ENCODE data around the gene TIMM29.

Gene TIMM29

GRCh38 chr19:10928563-10929401 is at the start of gene TIMM29, which contains the start of gene YIPF2:
TIMM29 (plus strand) TSS chr19:10928811; CDS start chr19:10928823, 12 bp downstream.
YIPF2 (minus strand) TSS chr19:10928639; CDS start chr19:10928410, 229 bp downstream.
- DNase-seq = peak; percentile 96

- no peak for DNase-seq
These were observed 47.1 kb upstream of the TIMM29 start for GRCh38 chr19:10881403-10882107.

DNA sequence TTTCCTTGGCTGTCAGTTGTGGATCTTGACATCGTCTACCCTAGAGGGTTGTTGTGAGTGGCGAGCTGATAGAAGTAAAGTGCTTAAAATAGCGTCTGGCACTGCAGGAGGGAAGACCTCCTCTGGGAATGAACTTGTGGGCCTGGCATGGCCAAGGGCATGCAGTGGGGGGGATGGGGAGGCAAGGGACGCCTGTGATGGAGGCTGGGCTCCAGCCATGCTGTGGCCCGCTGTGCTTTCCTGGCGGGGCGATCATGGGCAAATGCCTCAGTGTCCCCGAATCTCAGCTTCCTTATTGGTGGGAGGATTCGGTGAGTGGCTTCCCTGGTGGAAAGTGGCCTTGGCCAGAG is 46.5 kb upstream of the TIMM29 start:
- no peak for DNase-seq

DNA sequence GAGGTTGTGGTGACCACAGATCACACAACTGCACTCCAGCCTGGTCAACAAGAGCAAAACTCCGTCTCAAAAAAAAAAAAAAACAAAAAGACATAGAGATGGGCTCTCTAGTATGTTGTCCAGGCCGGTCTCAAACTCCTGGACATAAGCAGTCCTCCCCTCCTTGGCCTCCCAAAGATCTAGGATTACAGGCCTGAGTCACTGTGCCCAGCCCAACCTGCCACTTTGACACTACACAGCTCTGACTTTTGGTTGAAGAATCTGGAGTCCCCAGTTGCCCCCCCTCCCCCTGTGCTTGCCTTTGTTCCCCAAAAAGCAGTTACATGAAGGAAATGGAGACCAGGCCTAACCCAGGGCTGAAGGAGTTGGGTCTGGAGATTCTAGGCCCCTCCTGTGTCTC is 44.3 kb upstream of the TIMM29 start:
- DNase-seq = no peak

- DNase-seq = no peak
These were observed 43.1 kb upstream of the TIMM29 start for GRCh38 chr19:10885201-10886169.

DNA sequence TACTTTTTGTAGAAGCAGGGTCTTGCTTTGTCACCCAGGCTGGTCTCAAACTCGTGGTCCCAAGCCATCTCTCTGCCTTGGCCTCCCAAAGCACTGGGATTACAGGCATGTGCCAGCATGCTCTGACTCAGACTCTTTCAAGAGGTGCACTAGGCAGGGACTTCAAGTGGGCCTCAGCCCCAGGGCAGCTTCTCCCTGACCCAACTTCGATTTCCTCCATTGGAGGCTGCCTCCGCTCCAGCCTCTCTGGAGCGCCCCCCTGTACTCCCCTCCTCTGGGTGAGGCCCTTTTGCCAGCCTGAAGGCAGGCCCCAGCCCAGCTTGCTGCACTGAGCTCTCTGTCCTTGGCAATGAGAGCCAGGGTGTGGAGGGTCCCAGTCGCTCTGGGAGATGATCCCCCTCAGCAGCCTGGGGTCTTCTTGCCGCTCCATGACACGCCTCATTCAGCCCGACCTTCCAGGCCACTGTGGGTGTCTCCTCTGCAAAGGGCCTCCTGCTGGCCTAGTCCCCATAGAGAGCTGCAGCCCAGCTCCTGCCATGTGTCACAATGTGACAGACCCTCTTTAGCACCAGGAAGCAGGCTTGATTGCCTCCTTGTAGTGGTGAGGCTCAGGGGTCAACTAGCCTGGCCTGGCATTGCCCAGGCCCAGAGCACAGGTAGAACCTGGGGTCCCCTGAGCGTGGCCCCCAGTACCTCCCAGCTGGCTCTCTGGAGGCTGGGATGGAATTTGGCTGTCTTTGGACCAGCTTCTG is 40.8 kb upstream of the TIMM29 start:
- DNase-seq = no peak

DNA sequence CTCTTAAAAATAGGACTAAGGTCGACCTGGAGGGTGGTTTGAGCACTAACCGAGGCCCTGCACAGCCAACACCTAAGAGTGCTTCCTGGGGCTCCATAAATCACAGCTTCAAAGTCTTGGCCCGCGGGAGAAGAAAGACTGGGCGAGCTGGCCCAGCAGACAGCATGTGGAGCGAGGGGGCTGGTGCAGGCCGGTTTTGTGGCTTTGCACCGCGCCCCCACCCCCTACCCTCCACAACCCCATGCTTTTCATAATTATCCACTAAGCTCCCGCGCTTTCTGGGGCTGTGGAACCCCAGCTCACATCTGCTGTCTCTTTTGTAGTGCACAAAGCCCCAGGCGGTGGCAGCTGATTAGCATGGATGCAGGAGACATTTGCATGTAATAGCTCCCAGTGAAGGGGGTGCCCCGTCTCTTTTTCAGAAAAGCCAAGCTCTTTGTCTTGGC is 40.2 kb upstream of the TIMM29 start:
- no peak for DNase-seq

DNA sequence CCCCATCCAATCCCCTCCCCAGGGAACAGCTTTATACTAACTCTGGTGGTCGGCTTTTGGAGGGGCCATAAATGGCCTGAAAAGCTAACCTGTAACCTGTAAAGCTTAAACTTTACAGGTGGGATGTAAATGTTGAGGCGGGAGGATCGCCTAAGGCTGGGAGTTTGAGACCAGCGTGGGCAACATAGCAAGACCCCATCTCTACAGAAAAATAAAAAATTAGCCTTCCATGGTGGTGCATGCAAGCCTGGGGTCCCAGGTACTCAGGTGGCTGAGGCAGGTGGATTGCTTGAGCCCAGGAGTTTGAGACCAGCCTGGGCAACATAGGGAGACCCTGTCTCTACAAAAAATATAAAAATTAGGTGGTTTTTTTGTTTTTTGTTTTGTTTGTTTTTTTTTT is 38.7 kb upstream of the TIMM29 start:
- DNase-seq = no peak

GRCh38 chr19:10891405-10892086 is 37.1 kb upstream of the TIMM29 start:
- no peak for DNase-seq

DNA sequence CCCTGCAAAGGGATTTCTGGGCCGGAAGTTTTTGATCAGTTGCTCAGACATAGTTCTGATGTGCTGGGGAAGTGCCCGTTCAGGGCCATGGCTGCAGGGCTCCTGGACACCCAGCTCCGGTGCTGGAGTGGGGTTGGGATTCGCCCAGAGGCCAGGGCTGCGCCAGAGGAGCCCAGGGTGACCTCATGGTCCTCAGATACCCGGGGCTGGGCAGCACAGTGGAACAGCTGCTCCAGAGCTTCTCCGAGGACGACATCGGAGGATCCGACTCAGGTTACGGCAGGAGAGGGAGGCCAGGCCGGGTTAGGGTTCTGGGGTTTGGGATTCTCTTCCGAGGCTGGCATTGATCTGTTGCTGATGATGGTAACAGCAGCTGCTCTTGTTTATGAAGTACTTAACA is 36.4 kb upstream of the TIMM29 start:
- no peak for DNase-seq

GRCh38 chr19:10894911-10895213 is 33.7 kb upstream of the TIMM29 start:
- DNase-seq = no peak

GRCh38 chr19:10895363-10895762 is 33.2 kb upstream of the TIMM29 start:
- DNase-seq = no peak

GRCh38 chr19:10895920-10896319 is 32.7 kb upstream of the TIMM29 start:
- no peak for DNase-seq

- DNase-seq = no peak
These were observed 31.6 kb upstream of the TIMM29 start for GRCh38 chr19:10896851-10897526.

DNA sequence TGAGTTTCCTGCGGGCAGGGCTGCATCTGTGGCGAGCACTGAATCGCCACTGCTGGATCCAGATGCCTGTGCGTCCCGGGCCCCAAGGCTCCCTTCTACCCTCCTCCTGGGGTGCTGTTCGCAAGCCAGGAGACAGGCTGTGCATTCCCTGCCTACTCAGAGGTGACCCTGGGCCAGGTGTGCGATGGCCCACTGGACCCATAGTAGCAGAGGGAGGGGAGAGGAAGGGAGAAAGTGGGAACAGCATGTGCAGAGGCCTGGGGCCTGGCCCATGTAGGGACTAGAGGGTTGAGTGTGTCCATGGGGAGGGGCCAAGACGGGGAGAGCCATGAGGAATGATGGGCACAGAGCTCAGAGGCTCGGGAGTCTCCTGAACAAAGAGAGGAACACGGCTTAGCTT is 30.0 kb upstream of the TIMM29 start:
- DNase-seq = no peak

GRCh38 chr19:10899151-10899653 is 29.4 kb upstream of the TIMM29 start:
- no peak for DNase-seq

GRCh38 chr19:10907925-10908324 is 20.7 kb upstream of the TIMM29 start:
- no peak for DNase-seq

DNA sequence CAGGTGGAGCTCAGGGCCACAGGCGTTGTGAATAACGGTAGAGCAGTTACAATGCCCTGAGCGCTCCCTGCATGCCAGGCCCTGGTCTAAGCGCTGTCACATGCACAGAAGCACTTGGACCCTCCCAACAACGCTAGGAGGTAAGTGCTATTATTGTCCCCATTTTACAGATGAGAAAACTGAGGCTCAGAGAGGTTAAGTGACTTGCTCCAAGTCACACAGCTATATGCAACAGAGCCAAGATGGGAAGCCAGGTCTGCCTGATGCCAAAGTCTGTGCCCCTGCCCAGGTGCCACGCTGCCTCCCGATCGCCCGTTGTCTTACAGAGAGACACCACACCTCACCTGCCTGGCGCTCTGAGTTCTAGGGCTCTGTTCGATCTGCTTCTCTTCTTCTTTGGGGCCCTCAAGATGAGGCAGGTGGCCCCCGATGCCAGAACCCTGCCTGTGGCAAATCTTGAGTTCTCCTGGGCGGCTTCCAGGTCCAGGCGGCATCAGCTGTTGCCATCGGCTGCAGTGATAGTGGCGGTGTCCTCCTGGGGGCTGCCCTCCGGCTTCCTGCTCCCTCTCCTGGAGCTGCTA is 20.1 kb upstream of the TIMM29 start:
- no peak for DNase-seq

GRCh38 chr19:10911579-10912363 is 16.8 kb upstream of the TIMM29 start:
- no peak for DNase-seq

GRCh38 chr19:10912619-10913018 is 16.0 kb upstream of the TIMM29 start:
- DNase-seq = no peak
